ENCODE measurements around the gene RIMS4.
A peak's percentile ranks its signal among the peaks of the same experiment; 100 is the strongest.

Gene RIMS4

GRCh38 chr20:44784688-44785087 is 25.7 kb downstream of the RIMS4 start:
- TF ChIP-seq, protein P1, sequence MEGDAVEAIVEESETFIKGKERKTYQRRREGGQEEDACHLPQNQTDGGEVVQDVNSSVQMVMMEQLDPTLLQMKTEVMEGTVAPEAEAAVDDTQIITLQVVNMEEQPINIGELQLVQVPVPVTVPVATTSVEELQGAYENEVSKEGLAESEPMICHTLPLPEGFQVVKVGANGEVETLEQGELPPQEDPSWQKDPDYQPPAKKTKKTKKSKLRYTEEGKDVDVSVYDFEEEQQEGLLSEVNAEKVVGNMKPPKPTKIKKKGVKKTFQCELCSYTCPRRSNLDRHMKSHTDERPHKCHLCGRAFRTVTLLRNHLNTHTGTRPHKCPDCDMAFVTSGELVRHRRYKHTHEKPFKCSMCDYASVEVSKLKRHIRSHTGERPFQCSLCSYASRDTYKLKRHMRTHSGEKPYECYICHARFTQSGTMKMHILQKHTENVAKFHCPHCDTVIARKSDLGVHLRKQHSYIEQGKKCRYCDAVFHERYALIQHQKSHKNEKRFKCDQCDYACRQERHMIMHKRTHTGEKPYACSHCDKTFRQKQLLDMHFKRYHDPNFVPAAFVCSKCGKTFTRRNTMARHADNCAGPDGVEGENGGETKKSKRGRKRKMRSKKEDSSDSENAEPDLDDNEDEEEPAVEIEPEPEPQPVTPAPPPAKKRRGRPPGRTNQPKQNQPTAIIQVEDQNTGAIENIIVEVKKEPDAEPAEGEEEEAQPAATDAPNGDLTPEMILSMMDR (IDR thresholded peaks at IDR 0.05; ENCODE audit: low read depth, low read length, missing control alignments): no peak
- no peak for DNase-seq (ENCODE audit: low read depth)
- in situ Hi-C loops (cut with HindIII; ENCODE audit: low sequenced_read_pairs): no loop called here
- no peak overlapping the region for H3K4me3 ChIP-seq (ENCODE audit: low read depth, low read length)

- in situ Hi-C loops (cut with HindIII; ENCODE audit: low sequenced_read_pairs): no loop called here
- TF ChIP-seq, protein P1 (IDR thresholded peaks at IDR 0.05; ENCODE audit: low read depth, low read length, missing control alignments): no peak
- no peak overlapping the region for H3K4me3 ChIP-seq (ENCODE audit: low read depth, low read length)
- no peak for DNase-seq (ENCODE audit: low read depth)
Measured at GRCh38 chr20:44781791-44782190, 28.6 kb downstream of the RIMS4 start.

- TF ChIP-seq, protein P1 (IDR thresholded peaks at IDR 0.05; ENCODE audit: low read depth, low read length, missing control alignments): no peak
- no peak for DNase-seq (ENCODE audit: low read depth)
- in situ Hi-C loops (cut with HindIII; ENCODE audit: low sequenced_read_pairs): no loop called here
- H3K4me3 ChIP-seq (ENCODE audit: low read depth, low read length): no peak overlapping the region
Measured at GRCh38 chr20:44781118-44781517, 29.2 kb downstream of the RIMS4 start.

DNA sequence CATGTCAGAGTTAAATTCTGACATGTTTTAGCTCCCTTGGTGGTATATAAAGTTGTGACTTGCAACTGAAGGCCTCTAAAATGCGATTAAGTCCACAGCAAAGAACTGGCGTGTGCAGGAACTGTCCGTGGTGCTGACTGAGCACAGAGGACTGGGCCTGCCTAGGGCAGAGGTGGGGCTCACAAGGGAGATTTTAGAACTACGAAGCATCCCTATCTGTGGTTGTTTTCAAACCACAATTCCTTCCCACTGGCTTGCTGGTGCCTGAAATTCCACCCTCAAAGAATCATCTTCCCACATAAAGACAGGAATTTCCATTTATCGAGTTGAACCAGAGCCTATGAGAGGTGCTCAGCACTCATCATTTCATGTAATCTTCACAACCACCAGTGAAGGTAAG is 30.1 kb downstream of the RIMS4 start:
- TF ChIP-seq, protein P1 (IDR thresholded peaks at IDR 0.05; ENCODE audit: low read depth, low read length, missing control alignments): no peak
- peak; percentile 40 for DNase-seq (ENCODE audit: low read depth)
- in situ Hi-C loops (cut with HindIII; ENCODE audit: low sequenced_read_pairs): no loop called here

GRCh38 chr20:44776980-44777379 is 33.4 kb downstream of the RIMS4 start:
- in situ Hi-C loops (cut with HindIII; ENCODE audit: low sequenced_read_pairs): no loop called here
- TF ChIP-seq, protein P1 (IDR thresholded peaks at IDR 0.05; ENCODE audit: low read depth, low read length, missing control alignments): no peak
- peak; percentile 5 for DNase-seq (ENCODE audit: low read depth)

More for the DNA sequence above, 30.1 kb downstream of the RIMS4 start:
- no peak overlapping the region for H3K4me3 ChIP-seq (ENCODE audit: low read depth, low read length)

DNA sequence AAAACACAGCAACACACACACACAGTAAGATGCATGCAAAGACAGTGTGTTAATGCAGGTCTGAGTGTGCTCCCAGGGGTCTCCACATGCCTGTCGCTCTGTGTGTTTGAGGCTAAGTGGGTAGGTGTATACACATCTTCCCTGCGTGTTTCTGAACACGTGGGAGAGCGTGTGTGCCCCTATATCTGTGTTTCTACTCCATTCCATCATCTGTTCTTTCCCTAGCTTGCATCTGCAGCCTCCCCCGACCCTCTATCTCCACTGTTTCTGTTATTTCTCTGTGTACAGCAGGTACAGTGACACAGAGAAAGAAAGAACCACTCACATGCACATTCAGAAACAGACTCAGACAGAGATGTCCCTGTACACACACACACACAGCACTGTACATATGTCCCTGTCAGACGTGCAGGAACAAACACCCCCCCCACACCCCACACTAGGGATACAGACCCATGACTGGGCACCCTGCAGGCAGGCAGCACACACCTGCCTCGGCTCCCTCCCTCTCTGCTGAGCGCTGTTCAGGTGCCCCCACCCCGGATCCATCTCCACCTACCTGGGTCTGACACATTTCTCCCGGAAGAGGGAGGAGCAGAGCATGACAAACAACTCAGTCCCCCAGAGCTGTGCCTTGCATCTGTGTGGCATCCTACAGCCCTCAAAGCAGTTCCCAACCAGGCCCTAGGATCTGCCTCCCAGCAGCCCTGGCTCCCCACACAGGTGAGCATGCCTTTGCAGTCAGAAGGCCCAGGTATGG is 37.1 kb downstream of the RIMS4 start:
- TF ChIP-seq, protein P1 (IDR thresholded peaks at IDR 0.05; ENCODE audit: low read depth, low read length, missing control alignments): no peak
- in situ Hi-C loops (cut with HindIII; ENCODE audit: low sequenced_read_pairs): no loop called here
- no peak for DNase-seq (ENCODE audit: low read depth)
- H3K4me3 ChIP-seq (ENCODE audit: low read depth, low read length): no peak overlapping the region

More at GRCh38 chr20:44776980-44777379, 33.4 kb downstream of the RIMS4 start:
- H3K4me3 ChIP-seq (ENCODE audit: low read depth, low read length): no peak overlapping the region
